LNCaP clone FGC (cell line): Measurements from ENCODE around the gene TTC39C.
A peak's percentile ranks its signal among the peaks of the same experiment; 100 is the strongest.

Source experiments
- DNase-seq: peaks from one replicate; pipeline ENCODE4 v3.0.0-alpha.2; 2011; ENCODE audit warnings: low read depth
- H3K4me3 ChIP-seq: 2 replicates; pipeline ENCODE4 v1.5.1; 2011; ENCODE audit warnings: mild to moderate bottlenecking, low read depth, low read length, control low read depth
- CTCF ChIP-seq: IDR thresholded peaks from 2 replicates; pipeline ENCODE4 v1.5.1; 2012; ENCODE audit warnings: mild to moderate bottlenecking; ENCODE audit not compliant: control insufficient read depth, insufficient read depth; ENCODE audit errors: extremely low read depth

The TTC39C gene

GRCh38 chr18:24090876-24091275 lies 76.3 kb downstream of the TTC39C start:
- DNase-seq: no peak
- H3K4me3 ChIP-seq: no peak overlapping the region
- TF ChIP-seq CTCF: no peak

GRCh38 chr18:24094561-24094960 lies 80.0 kb downstream of the TTC39C start:
- DNase-seq: no peak
- no peak overlapping the region for H3K4me3 ChIP-seq
- no peak for TF ChIP-seq CTCF

- no peak for TF ChIP-seq CTCF
- no peak for DNase-seq
- H3K4me3 ChIP-seq: no peak overlapping the region
These were observed 81.4 kb downstream of the TTC39C start for GRCh38 chr18:24095976-24096375.

GRCh38 chr18:24103320-24104021 lies 88.9 kb downstream of the TTC39C start:
- DNase-seq: no peak
- no peak overlapping the region for H3K4me3 ChIP-seq
- no peak for TF ChIP-seq CTCF

GRCh38 chr18:24104486-24104885 lies 89.9 kb downstream of the TTC39C start:
- no peak overlapping the region for H3K4me3 ChIP-seq
- no peak for TF ChIP-seq CTCF
- no peak for DNase-seq

GRCh38 chr18:24108641-24109040 lies 94.1 kb downstream of the TTC39C start:
- DNase-seq: peak; percentile 73
- no peak for TF ChIP-seq CTCF
- H3K4me3 ChIP-seq: no peak overlapping the region

GRCh38 chr18:24111936-24112335 lies 97.4 kb downstream of the TTC39C start:
- H3K4me3 ChIP-seq: no peak overlapping the region
- TF ChIP-seq CTCF: no peak
- DNase-seq: no peak
